Neural cell (in vitro differentiated cells): Measurements from ENCODE around the gene NUDT16. TPM values are rescaled to one million over a fixed set of nuclear protein-coding genes. Genes with fewer than 3 reads are reported as not detected.

Experiments used
- H2AFZ ChIP-seq: fragments of 200-600, 300-800 bp; sonication (generic), shearing (Covaris generic); 2 replicates; pipeline ENCODE4 v1.6.0; 2014; ENCODE audit warnings: low read depth, mild to moderate bottlenecking, antibody characterized with exemption, low read length, moderate library complexity
- H3F3A ChIP-seq: fragments of 200-600 bp; shearing (Covaris generic); 2 replicates; pipeline ENCODE4 v1.6.1; 2016; ENCODE audit warnings: mild to moderate bottlenecking, moderate library complexity, mixed read lengths, antibody characterized with exemption, low read length; ENCODE audit not compliant: insufficient read depth, poor library complexity, severe bottlenecking
- H3K27ac ChIP-seq: fragments of 200-600, 300-800 bp; sonication (generic), shearing (Covaris generic); 2 replicates; pipeline ENCODE4 v1.5.1; 2014; ENCODE audit warnings: mild to moderate bottlenecking, low read length, moderate library complexity
- H3K27me3 ChIP-seq: fragments of 300-800, 200-600 bp; sonication (generic), shearing (Covaris generic); 2 replicates; pipeline ENCODE4 v1.6.0; 2014; ENCODE audit warnings: mild to moderate bottlenecking, low read depth, low read length, moderate library complexity; ENCODE audit not compliant: insufficient read depth
- H3K36me3 ChIP-seq: fragments of 300-800, 200-600 bp; sonication (generic), shearing (Covaris generic); 2 replicates; pipeline ENCODE4 v1.5.1; 2014; ENCODE audit warnings: mild to moderate bottlenecking, antibody characterized with exemption, low read length, moderate library complexity; ENCODE audit not compliant: insufficient read depth
- H3K4me2 ChIP-seq: fragments of 300-800, 200-600 bp; sonication (generic), shearing (Covaris generic); 2 replicates; pipeline ENCODE4 v1.6.0; 2014; ENCODE audit warnings: mild to moderate bottlenecking, low read length
- H3K4me3 ChIP-seq: fragments of 300-800, 200-600 bp; sonication (generic), shearing (Covaris generic); 2 replicates; pipeline ENCODE4 v1.5.1; 2014; ENCODE audit warnings: mild to moderate bottlenecking, low read length, moderate library complexity
- H3K79me2 ChIP-seq: fragments of 200-600 bp; shearing (Covaris generic); replicated peaks from 2 replicates; pipeline ENCODE4 v1.6.0; 2014; ENCODE audit warnings: mild to moderate bottlenecking, low read length, moderate library complexity; ENCODE audit not compliant: insufficient read depth
- H3K9ac ChIP-seq: fragments of 300-800, 200-600 bp; sonication (generic), shearing (Covaris generic); 2 replicates; pipeline ENCODE4 v1.6.1; 2016; ENCODE audit warnings: mild to moderate bottlenecking, low read length, mixed read lengths
- H3K9me2 ChIP-seq: fragments of 200-600 bp; shearing (Covaris generic); 2 replicates; pipeline ENCODE4 v1.6.1; 2016; ENCODE audit warnings: mild to moderate bottlenecking, low read length, mixed read lengths; ENCODE audit not compliant: insufficient read depth
- H3K9me3 ChIP-seq: fragments of 200-600, 300-800 bp; sonication (generic), shearing (Covaris generic); 2 replicates; pipeline ENCODE4 v1.6.1; 2016; ENCODE audit warnings: mild to moderate bottlenecking, mixed run types, low read length, moderate library complexity, mixed read lengths
- H4K20me1 ChIP-seq: fragments of 200-600 bp; shearing (Covaris generic); 2 replicates; pipeline ENCODE4 v1.6.1; 2016; ENCODE audit warnings: mild to moderate bottlenecking, mixed run types; ENCODE audit not compliant: insufficient read depth
- CTCF ChIP-seq: fragments of 450-650 bp; IDR thresholded peaks from 2 replicates; pipeline ENCODE4 v1.5.1; 2014; ENCODE audit warnings: antibody characterized with exemption, mild to moderate bottlenecking, moderate library complexity; ENCODE audit not compliant: poor library complexity, severe bottlenecking
- EP300 ChIP-seq: fragments of 450-650 bp; conservative IDR thresholded peaks from 2 replicates; pipeline ENCODE4 v1.6.1; 2014; ENCODE audit warnings: antibody characterized with exemption, mild to moderate bottlenecking, moderate library complexity; ENCODE audit not compliant: poor library complexity, severe bottlenecking
- EZH2 ChIP-seq: fragments of 200-600, 300-800 bp; shearing (Covaris generic), sonication (generic); IDR thresholded peaks from 2 replicates; pipeline ENCODE4 v1.6.1; 2014; ENCODE audit warnings: antibody characterized with exemption, low read length, borderline replicate concordance, mild to moderate bottlenecking; ENCODE audit not compliant: insufficient read depth, poor library complexity, severe bottlenecking
- MXI1 ChIP-seq: fragments of 450-650 bp; conservative IDR thresholded peaks from 2 replicates; pipeline ENCODE4 v1.6.1; 2014; ENCODE audit warnings: antibody characterized with exemption, mild to moderate bottlenecking; ENCODE audit not compliant: poor library complexity, severe bottlenecking
- POLR2AphosphoS5 ChIP-seq: IDR thresholded peaks from 2 replicates; pipeline ENCODE4 v1.6.1; 2012
- RAD21 ChIP-seq: fragments of 450-650 bp; conservative IDR thresholded peaks from 2 replicates; pipeline ENCODE4 v1.6.1; 2014; ENCODE audit warnings: antibody characterized with exemption, mild to moderate bottlenecking, moderate library complexity
- REST ChIP-seq: IDR thresholded peaks from 2 replicates; pipeline ENCODE4 v1.6.1; 2012; ENCODE audit warnings: borderline replicate concordance
- SMC3 ChIP-seq: fragments of 450-650 bp; conservative IDR thresholded peaks from 2 replicates; pipeline ENCODE4 v1.6.1; 2014; ENCODE audit warnings: antibody characterized with exemption, mild to moderate bottlenecking, moderate library complexity; ENCODE audit not compliant: poor library complexity
- TAF1 ChIP-seq: IDR thresholded peaks from 2 replicates; pipeline ENCODE4 v1.6.1; 2012; ENCODE audit warnings: low read depth
- polyA plus RNA-seq: library from polyadenylated mRNA; depleted of rRNA; stranded (reverse); fragments of >200 nt; gene quantifications from 2 replicates; pipeline ENCODE4 v1.2.3, GENCODE V29; 2014

Gene NUDT16
- polyA plus RNA-seq, 1 donor from 2014 or later, result 6.1 TPM

- Histone ChIP-seq H3K4me2 (no peak overlapping the region), H3K9me3 (no peaks in the 10 kb centered on the region), H2AFZ (no peak overlapping the region), H3K27me3 (no peaks in the 10 kb centered on the region), H3K36me3 (no peaks in the 10 kb centered on the region), H3K9me2 (no peaks in the 10 kb centered on the region), H3K27ac (no peak overlapping the region), H3F3A (no peaks in the 10 kb centered on the region), H3K79me2 (no peaks in the 10 kb centered on the region), H3K4me3 (no peak overlapping the region), H4K20me1 (no peaks in the 10 kb centered on the region), H3K9ac (no peak overlapping the region)
- TF ChIP-seq RAD21, result no peak
- TF ChIP-seq CTCF, result no peak
- no peak for TF ChIP-seq SMC3
- TF ChIP-seq EP300, result no peak
- no peak for TF ChIP-seq TAF1
- TF ChIP-seq EZH2, result no peak
- no peak for TF ChIP-seq MXI1
- TF ChIP-seq POLR2AphosphoS5, result no peak
- no peak for TF ChIP-seq REST
These were observed 32.1 kb upstream of the NUDT16 start for GRCh38 chr3:131349454-131349853.

GRCh38 chr3:131349946-131350347 lies 31.6 kb upstream of the NUDT16 start:
- Histone ChIP-seq H3K4me2 (no peak overlapping the region), H3K27me3 (no peaks in the 10 kb centered on the region), H3K79me2 (no peaks in the 10 kb centered on the region), H3K27ac (no peak overlapping the region), H3F3A (no peaks in the 10 kb centered on the region), H3K36me3 (no peaks in the 10 kb centered on the region), H3K9me2 (no peaks in the 10 kb centered on the region), H3K9ac (no peak overlapping the region), H3K4me3 (no peak overlapping the region), H4K20me1 (no peaks in the 10 kb centered on the region), H3K9me3 (no peaks in the 10 kb centered on the region), H2AFZ (no peak overlapping the region)
- no peak for TF ChIP-seq POLR2AphosphoS5
- TF ChIP-seq EP300, result no peak
- no peak for TF ChIP-seq TAF1

GRCh38 chr3:131350506-131350905 lies 31.1 kb upstream of the NUDT16 start:
- no peak overlapping the region for H2AFZ ChIP-seq
- no peaks in the 10 kb centered on the region for H3K36me3 ChIP-seq
- no peak overlapping the region for H3K4me3 ChIP-seq
- H3K4me2 ChIP-seq, result no peak overlapping the region
- TF ChIP-seq POLR2AphosphoS5 (no peak), MXI1 (no peak), REST (no peak), SMC3 (no peak), TAF1 (no peak), CTCF (no peak), RAD21 (no peak), EP300 (no peak), EZH2 (no peak)
- no peaks in the 10 kb centered on the region for H3K79me2 ChIP-seq
- H3K9me3 ChIP-seq, result no peaks in the 10 kb centered on the region
- no peaks in the 10 kb centered on the region for H4K20me1 ChIP-seq
- no peak overlapping the region for H3K9ac ChIP-seq
- no peaks in the 10 kb centered on the region for H3K9me2 ChIP-seq
- no peaks in the 10 kb centered on the region for H3K27me3 ChIP-seq
- H3K27ac ChIP-seq, result no peak overlapping the region
- H3F3A ChIP-seq, result no peaks in the 10 kb centered on the region
